Measurements from ENCODE around the gene MAGEF1.

Gene MAGEF1

GRCh38 chr3:184663356-184663755 lies 48.5 kb downstream of the MAGEF1 start:
- DNase-seq = no peak

DNA sequence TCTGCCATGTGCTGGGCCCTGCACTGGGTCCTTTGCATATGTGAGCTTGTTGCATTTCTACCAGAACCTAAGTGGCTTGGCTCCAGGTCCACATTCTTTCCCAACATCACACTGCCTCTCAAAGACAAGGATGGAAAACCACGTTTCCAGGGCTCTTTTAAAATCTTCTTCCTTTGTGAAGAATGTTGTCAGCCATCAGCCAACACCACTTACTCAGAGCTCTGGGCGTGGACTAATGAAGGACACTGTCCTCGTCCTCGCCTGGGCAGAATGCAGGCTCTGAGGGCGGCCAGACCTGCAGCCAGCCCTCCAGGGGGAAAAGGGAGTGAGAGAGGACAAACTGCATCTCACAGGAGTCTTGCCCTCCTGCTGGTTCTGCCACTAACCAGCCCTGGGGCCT lies 49.7 kb downstream of the MAGEF1 start:
- DNase-seq = no peak

DNA sequence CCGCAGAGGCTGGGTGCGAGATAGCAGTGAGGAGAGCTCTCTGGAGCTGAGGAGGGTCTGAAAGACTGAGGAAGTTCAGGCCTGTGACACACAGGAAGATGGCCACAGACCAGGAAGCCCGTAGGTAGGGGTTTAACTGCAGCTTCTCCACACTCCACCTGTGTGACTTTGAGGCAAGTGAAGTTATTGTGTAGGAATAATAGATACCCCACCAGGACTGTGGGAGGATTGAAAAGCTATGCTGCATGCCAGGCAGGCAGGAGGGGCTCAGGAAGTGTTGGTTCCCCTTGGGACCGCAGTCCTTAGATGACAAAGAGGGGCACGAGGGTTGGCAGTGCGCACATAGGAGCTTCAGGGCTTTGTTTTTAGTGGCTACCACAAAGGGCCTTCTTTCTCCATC lies 50.9 kb downstream of the MAGEF1 start:
- DNase-seq = no peak

Data from NCI-H2107 (cell line).